SU-DHL-6 (cell line): ENCODE results near the gene GPATCH2.

Source experiments
- H2AFZ ChIP-seq: fragments of 200-600 bp; sonication (generic); 2 replicates; pipeline ENCODE4 v1.6.1; 2014; ENCODE audit warnings: low read depth, mild to moderate bottlenecking, moderate library complexity, mixed read lengths, antibody characterized with exemption, low read length; ENCODE audit not compliant: severe bottlenecking
- H3F3A ChIP-seq: fragments of 200-600 bp; shearing (Covaris generic); 2 replicates; pipeline ENCODE4 v1.6.0; 2016; ENCODE audit warnings: antibody characterized with exemption, mild to moderate bottlenecking; ENCODE audit not compliant: insufficient read depth
- H3K27ac ChIP-seq: fragments of 200-600 bp; sonication (generic); 2 replicates; pipeline ENCODE4 v1.5.1; 2016; ENCODE audit warnings: low read depth, mild to moderate bottlenecking, low read length, moderate library complexity, mixed read lengths
- H3K27me3 ChIP-seq: fragments of 200-600 bp; sonication (generic), shearing (Covaris generic); 2 replicates; pipeline ENCODE4 v1.6.0; 2014; ENCODE audit warnings: mild to moderate bottlenecking, low read length
- H3K36me3 ChIP-seq: fragments of 200-600 bp; sonication (generic); 2 replicates; pipeline ENCODE4 v1.6.1; 2014; ENCODE audit warnings: mild to moderate bottlenecking, low read length, mixed read lengths
- H3K4me2 ChIP-seq: fragments of 300-600, 200-600 bp; shearing (Covaris generic), sonication (generic); 2 replicates; pipeline ENCODE4 v1.6.0; 2014; ENCODE audit warnings: low read length, low read depth, mild to moderate bottlenecking; ENCODE audit not compliant: poor library complexity, severe bottlenecking
- H3K4me3 ChIP-seq: fragments of 200-600 bp; sonication (generic); 2 replicates; pipeline ENCODE4 v1.5.1; 2014; ENCODE audit warnings: antibody characterized with exemption, low read length, mild to moderate bottlenecking, mixed read lengths; ENCODE audit not compliant: insufficient read depth, poor library complexity, severe bottlenecking
- H3K79me2 ChIP-seq: fragments of 200-600 bp; sonication (generic); 2 replicates; pipeline ENCODE4 v1.6.1; 2014; ENCODE audit warnings: mild to moderate bottlenecking, low read length, moderate library complexity; ENCODE audit not compliant: insufficient read depth
- H3K9ac ChIP-seq: fragments of 200-600 bp; sonication (generic); 2 replicates; pipeline ENCODE4 v1.7.0; 2014; ENCODE audit warnings: mild to moderate bottlenecking, low read length
- H3K9me2 ChIP-seq: fragments of 200-600 bp; sonication (generic); replicated peaks from 2 replicates; pipeline ENCODE4 v1.6.1; 2014; ENCODE audit warnings: low read length; ENCODE audit not compliant: insufficient read depth
- H3K9me3 ChIP-seq: fragments of 200-600 bp; sonication (generic); 2 replicates; pipeline ENCODE4 v1.6.1; 2014; ENCODE audit warnings: low read length, mixed read lengths; ENCODE audit not compliant: insufficient read depth
- H4K20me1 ChIP-seq: fragments of 200-600 bp; sonication (generic); 2 replicates; pipeline ENCODE4 v1.6.1; 2014; ENCODE audit warnings: low read depth, mild to moderate bottlenecking, antibody characterized with exemption, low read length, moderate library complexity, mixed read lengths
- EZH2phosphoT487 ChIP-seq: fragments of 200-600 bp; sonication (generic), shearing (Covaris generic); conservative IDR thresholded peaks from 2 replicates; pipeline ENCODE4 v1.6.1; 2018; ENCODE audit warnings: mild to moderate bottlenecking, antibody characterized with exemption, low read length, moderate library complexity, mixed read lengths
- TF ChIP-seq, protein P1 (sequence below): fragments of 200-600 bp; sonication (generic); IDR thresholded peaks from one replicate; pipeline ENCODE4 v1.5.1; 2017; ENCODE audit warnings: antibody characterized with exemption, mild to moderate bottlenecking, low read length, moderate library complexity; ENCODE audit not compliant: insufficient read depth, poor library complexity, severe bottlenecking

The GPATCH2 gene

DNA sequence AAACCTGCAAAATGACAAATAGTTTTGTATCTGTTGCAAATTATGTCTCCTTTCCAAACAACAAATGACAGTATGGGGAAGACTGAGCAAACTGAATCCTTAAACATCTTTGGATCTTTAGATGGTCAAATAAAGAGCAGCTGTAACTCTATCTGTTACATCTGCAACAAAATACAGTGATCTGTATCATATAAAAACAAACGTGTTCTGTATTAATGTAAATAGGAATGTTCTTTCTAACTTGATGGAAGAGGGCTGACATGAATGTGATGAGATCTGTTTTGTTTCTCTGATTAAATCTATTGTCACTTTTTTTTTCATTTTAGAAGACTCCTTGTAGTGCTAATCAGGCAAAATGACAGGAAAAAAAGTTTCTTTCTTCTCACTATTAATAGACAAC, 159.5 kb downstream of the GPATCH2 start:
- no peak overlapping the region for H2AFZ ChIP-seq
- H3K9ac ChIP-seq = no peak overlapping the region
- H3K9me3 ChIP-seq = no peaks in the 10 kb centered on the region
- no peaks in the 10 kb centered on the region for H3K9me2 ChIP-seq
- H3K36me3 ChIP-seq = no peaks in the 10 kb centered on the region
- TF ChIP-seq EZH2phosphoT487 = no peak
- TF ChIP-seq, protein P1, sequence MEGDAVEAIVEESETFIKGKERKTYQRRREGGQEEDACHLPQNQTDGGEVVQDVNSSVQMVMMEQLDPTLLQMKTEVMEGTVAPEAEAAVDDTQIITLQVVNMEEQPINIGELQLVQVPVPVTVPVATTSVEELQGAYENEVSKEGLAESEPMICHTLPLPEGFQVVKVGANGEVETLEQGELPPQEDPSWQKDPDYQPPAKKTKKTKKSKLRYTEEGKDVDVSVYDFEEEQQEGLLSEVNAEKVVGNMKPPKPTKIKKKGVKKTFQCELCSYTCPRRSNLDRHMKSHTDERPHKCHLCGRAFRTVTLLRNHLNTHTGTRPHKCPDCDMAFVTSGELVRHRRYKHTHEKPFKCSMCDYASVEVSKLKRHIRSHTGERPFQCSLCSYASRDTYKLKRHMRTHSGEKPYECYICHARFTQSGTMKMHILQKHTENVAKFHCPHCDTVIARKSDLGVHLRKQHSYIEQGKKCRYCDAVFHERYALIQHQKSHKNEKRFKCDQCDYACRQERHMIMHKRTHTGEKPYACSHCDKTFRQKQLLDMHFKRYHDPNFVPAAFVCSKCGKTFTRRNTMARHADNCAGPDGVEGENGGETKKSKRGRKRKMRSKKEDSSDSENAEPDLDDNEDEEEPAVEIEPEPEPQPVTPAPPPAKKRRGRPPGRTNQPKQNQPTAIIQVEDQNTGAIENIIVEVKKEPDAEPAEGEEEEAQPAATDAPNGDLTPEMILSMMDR = no peak
- no peak overlapping the region for H3K4me2 ChIP-seq
- no peaks in the 10 kb centered on the region for H3K27me3 ChIP-seq
- H3K79me2 ChIP-seq = no peaks in the 10 kb centered on the region
- H4K20me1 ChIP-seq = no peaks in the 10 kb centered on the region
- H3F3A ChIP-seq = no peaks in the 10 kb centered on the region
- no peak overlapping the region for H3K27ac ChIP-seq
- no peak overlapping the region for H3K4me3 ChIP-seq

- H3K27me3 ChIP-seq = no peaks in the 10 kb centered on the region
- H3K79me2 ChIP-seq = no peaks in the 10 kb centered on the region
- no peak overlapping the region for H3K4me3 ChIP-seq
- TF ChIP-seq EZH2phosphoT487 = no peak
- TF ChIP-seq, protein P1 = no peak
- no peaks in the 10 kb centered on the region for H3F3A ChIP-seq
- H4K20me1 ChIP-seq = no peaks in the 10 kb centered on the region
- no peaks in the 10 kb centered on the region for H3K9me2 ChIP-seq
- H3K36me3 ChIP-seq = no peaks in the 10 kb centered on the region
- H3K9me3 ChIP-seq = no peaks in the 10 kb centered on the region
- H3K27ac ChIP-seq = no peak overlapping the region
- no peak overlapping the region for H2AFZ ChIP-seq
- no peak overlapping the region for H3K4me2 ChIP-seq
- no peak overlapping the region for H3K9ac ChIP-seq
These were observed 160.9 kb downstream of the GPATCH2 start for GRCh38 chr1:217469983-217470382.

- Histone ChIP-seq H3K27me3 (no peaks in the 10 kb centered on the region), H3K9me2 (no peaks in the 10 kb centered on the region), H3K9me3 (no peaks in the 10 kb centered on the region), H3K4me2 (no peak overlapping the region), H3K27ac (no peak overlapping the region), H3K79me2 (no peaks in the 10 kb centered on the region), H3K9ac (no peak overlapping the region), H3F3A (no peaks in the 10 kb centered on the region), H2AFZ (no peak overlapping the region), H4K20me1 (no peaks in the 10 kb centered on the region), H3K36me3 (no peaks in the 10 kb centered on the region), H3K4me3 (no peak overlapping the region)
- TF ChIP-seq, protein P1 = no peak
- no peak for TF ChIP-seq EZH2phosphoT487
These were observed 165.8 kb downstream of the GPATCH2 start for GRCh38 chr1:217465102-217465501.
